HG02885 (cell line): Measurements from ENCODE around the gene CFAP299.
"Not testable (repeated sequence)": the region's sequence is repeated elsewhere in the genome, so short reads cannot be mapped to it uniquely, and the experiment has no call there.

Experiments
- ATAC-seq: cut with Tn5 transposase; IDR thresholded peaks from one replicate; pipeline ENCODE4 v1.9.1; 2021; ENCODE audit warnings: mild to moderate bottlenecking; ENCODE audit not compliant: unreplicated experiment, poor library complexity

Gene CFAP299

DNA sequence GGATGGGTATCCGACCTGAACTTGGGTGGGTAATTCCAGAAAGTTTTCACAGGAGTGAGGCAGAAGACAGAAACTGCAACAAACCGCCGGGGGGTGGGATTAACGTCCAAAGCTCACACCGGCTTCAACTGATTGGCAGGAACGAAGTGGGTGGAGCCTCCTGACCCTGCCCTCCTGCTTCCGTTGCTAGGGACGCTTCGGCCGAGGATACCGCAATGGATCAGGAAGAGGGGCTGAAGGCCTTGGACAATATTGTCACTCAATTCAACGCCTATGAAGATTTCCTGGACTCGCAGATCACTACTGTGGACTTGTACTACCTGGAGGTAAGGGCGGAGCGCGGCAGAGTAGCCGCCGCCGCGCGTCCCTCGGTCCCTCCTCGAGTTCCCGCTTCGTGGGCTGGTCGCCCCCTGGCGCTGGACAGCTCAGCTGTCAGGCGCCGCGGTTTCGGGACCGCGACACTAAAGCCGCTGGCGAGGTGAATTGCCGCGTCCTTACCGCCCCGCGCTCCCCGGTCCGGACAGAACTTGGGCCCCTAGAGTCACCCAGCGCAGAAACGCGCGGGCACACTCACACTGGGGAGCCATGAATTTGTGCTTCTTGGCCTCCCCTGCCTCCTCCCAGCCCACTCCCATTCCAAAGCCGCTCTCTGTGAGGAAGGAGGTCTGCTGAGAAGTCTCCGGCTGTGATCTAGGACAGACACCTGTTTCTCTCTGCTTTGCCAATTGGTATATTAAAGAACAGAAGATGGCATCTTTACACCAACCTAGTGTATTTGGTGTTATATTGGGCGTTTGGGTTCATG lies at the start of gene CFAP299:
CFAP299 (plus strand) TSS at position 177 of the 805 bp plus-strand sequence.
- ATAC-seq, result peak; percentile 98

GRCh38 chr4:80286451-80286850 lies 49.1 kb upstream of the CFAP299 start:
- no peak for ATAC-seq

DNA sequence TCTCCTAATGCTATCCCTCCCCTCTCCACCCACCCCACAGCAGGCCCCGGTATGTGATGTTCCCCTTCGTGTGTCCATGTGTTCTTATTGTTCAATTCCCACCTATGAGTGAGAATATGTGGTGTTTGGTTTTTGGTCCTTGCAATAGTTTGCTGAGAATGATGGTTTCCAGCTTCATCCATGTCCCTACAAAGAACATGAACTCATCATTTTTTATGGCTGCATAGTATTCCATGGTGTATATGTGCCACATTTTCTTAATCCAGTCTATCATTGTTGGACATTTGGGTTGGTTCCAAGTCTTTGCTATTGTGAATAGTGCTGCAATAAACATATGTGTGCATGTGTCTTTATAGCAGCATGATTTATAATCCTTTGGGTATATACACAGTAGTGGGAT lies 44.9 kb upstream of the CFAP299 start:
- ATAC-seq, result not testable (repeated sequence)

- no peak for ATAC-seq
These were observed 41.3 kb upstream of the CFAP299 start for GRCh38 chr4:80294206-80294605.

DNA sequence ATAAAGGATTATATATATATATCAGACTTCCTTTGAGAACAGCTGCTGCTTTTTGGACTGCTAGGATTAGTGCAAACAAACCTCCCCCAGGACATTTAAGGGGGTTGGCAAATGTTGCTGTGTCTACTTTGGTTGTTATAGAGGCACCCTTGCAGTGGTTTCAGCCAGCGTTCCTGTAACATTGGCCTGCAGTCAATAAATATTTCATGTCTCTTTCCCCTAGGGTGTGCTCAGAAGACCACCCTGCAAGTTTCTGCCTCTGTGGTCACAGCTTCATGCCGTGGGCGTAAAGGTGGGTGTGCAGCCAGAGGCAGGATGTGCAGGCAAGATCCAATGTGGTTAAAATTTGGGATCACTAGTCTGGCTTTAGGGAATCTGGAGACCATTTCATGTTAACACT lies 40.2 kb upstream of the CFAP299 start:
- ATAC-seq, result no peak

- no peak for ATAC-seq
These were observed 39.7 kb upstream of the CFAP299 start for GRCh38 chr4:80295826-80296225.

GRCh38 chr4:80301884-80302283 lies 33.6 kb upstream of the CFAP299 start:
- no peak for ATAC-seq

GRCh38 chr4:80302616-80303223 lies 32.8 kb upstream of the CFAP299 start:
- no peak for ATAC-seq

- no peak for ATAC-seq
These were observed 30.1 kb upstream of the CFAP299 start for GRCh38 chr4:80305466-80305865.

- ATAC-seq, result no peak
These were observed 29.3 kb upstream of the CFAP299 start for GRCh38 chr4:80306260-80306659.

GRCh38 chr4:80307183-80307735 lies 28.3 kb upstream of the CFAP299 start:
- no peak for ATAC-seq

GRCh38 chr4:80307774-80308465 lies 27.6 kb upstream of the CFAP299 start:
- no peak for ATAC-seq

DNA sequence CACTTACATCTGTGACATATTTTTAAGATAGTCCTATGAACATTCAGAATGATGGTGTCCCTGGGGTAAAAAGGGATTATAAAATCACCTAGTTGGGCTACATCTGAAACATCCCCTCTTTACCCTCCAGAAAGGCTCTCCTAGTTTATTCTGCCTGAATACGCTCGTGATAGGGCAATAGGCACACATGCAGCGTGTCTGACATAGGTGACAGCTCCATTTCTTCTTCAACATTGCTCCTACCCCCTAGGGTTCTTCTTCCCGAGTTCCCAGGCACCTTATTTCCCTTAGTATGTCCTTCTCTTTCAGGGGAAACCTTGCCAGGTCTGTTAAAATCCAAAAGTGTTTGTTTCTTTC lies 27.1 kb upstream of the CFAP299 start:
- no peak for ATAC-seq

DNA sequence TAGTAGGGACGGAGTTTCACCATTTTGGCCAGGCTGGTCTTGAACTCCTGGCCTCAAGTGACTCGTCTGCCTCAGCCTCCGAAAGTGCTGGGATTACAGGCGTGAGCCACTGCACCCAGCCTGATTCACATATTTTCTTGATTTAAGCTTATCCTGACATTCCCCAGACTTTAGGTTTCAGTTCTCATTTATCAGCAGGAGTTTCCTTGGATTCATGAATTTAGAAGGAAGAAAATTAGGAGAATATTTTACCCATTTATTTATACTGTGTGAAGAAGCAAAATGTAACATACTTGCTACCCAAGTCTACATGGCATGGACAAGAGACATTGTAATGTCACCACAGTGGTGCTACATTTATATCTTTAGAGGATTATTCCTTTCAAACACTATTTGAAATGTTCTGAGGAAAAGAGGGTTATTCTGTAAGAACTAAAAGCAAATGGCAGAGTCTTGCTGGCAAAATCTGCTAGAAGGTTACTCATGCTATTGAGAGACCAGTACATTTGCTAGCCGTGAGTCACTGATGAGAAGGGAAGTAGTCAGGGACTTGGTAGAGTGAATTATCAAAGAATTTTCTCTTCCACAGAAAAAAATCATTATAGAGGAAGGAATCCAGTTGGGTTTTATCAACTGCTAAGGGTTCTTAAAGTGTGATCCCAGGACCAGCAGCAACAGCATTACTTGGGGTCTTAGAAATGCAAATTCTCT lies 26.1 kb upstream of the CFAP299 start:
- ATAC-seq, result no peak

DNA sequence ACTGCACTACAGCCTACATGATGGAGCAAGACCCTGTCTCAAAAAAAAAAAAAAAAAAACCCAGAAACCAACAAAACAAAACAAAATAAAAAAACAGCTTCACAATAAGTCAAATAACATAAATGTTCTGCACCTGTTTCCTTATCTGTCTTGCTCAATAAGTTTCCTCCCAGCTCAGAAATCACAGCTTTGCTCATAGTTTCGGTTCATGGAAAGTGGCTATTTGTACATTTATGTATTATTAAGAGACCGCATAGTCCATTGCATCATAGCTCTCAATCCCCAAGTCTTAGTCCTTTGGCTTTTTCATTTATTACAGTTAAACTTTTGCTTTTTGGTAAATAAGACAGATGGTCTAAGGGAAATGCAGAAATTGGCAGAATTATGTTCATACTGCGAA lies 24.4 kb upstream of the CFAP299 start:
- ATAC-seq, result no peak

DNA sequence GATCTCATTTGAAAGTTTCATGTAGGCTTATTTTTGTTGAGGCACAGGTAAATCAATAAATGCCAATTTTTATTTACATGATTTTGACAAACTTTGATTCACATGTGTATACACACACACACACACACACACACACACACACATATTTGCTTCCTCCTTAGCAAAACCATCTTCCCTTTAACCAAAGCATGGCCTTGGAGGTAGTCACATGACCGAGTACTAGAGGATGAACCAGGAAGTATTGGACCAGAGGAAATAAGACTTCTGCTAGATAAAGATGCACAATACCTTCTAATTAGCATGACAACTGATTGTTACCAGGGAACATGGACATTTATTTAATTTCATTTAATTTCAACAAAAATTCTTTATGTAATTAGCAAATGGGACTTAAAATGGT lies 23.4 kb upstream of the CFAP299 start:
- no peak for ATAC-seq

- ATAC-seq, result no peak
These were observed 21.9 kb upstream of the CFAP299 start for GRCh38 chr4:80313627-80314026.

DNA sequence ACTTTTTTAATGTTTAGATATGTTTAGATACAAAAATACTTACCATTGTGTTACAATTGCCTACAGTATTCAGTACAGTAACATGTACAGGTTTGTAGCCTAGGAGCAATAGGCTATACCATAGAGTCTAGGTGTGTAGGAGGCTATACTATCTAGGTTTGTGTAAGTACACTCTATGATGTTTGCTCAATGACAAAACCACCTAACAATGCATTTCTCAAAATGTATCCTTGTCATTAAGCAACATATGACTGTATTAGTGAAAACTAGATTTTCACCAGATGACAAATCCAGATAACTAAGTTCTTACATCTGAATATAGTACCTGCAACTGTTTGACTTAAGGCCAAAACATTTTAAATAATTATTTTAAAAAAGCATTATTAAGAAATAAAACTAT lies 19.7 kb upstream of the CFAP299 start:
- not testable (repeated sequence) for ATAC-seq

DNA sequence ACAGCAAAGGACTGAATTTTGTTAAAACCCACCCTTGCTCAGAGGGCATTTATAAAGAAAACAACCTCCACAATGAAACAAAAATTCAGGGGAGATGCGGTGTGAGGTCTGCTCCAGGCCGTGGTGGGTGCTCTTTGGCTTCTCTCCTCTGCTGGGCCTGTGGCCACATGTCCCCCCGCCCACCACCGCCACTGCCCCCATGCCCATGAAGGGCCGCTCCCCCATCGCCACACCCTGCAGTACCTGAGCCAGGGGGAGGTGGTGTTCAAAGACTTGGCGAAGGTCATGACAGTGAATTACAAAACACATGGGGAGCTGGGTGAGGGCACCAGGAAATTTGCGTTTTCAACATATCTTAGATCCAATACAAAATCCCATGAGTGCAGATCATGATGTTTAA lies 14.2 kb upstream of the CFAP299 start:
- no peak for ATAC-seq

- ATAC-seq, result no peak
These were observed 13.8 kb upstream of the CFAP299 start for GRCh38 chr4:80321776-80322175.

- no peak for ATAC-seq
These were observed 12.8 kb upstream of the CFAP299 start for GRCh38 chr4:80322716-80323115.
